Right hindlimb (tissue), 1 donor: ENCODE results near the gene MRPL40.
A peak's percentile ranks its signal among the peaks of the same experiment; 100 is the strongest.

Experiments
- DNase-seq: peaks from one replicate; pipeline ENCODE4 v3.0.0-alpha.2; 2018

Gene MRPL40

GRCh38 chr22:19463491-19464469 lies 31.4 kb downstream of the MRPL40 start:
- DNase-seq = no peak

- DNase-seq = no peak
These were observed 32.2 kb downstream of the MRPL40 start for GRCh38 chr22:19464546-19464945.

GRCh38 chr22:19464975-19465374 lies 32.6 kb downstream of the MRPL40 start:
- DNase-seq = no peak

DNA sequence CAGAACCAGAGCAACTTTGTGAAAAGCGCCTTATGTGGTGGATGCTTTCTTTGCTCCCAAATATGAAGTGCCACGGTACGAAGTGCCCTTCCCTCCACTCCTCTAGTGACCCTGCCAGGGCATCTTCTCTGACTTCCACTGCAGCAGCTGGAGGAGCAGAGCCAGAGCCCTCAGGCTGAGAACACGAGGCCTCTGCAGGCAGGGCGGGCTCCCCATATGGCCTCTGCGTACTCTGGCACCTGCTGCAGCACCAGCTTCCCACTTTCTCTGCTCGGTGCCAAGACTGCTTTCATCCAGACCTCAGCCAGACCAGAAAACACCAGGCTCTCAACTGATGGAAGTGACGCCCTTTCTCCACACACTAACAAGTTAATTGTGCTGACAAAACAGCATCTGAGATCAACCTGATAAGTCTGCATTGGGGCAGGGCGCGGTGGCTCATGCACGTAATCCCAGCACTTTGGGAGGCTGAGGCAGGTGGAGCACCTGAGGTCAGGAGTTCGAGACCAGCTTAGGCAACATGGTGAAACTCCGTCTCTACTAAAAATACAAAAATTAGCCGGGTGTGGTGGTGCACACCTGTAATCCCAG lies 33.9 kb downstream of the MRPL40 start:
- DNase-seq = no peak

- no peak for DNase-seq
These were observed 34.8 kb downstream of the MRPL40 start for GRCh38 chr22:19466848-19467752.

- no peak for DNase-seq
These were observed 35.6 kb downstream of the MRPL40 start for GRCh38 chr22:19467912-19468311.

DNA sequence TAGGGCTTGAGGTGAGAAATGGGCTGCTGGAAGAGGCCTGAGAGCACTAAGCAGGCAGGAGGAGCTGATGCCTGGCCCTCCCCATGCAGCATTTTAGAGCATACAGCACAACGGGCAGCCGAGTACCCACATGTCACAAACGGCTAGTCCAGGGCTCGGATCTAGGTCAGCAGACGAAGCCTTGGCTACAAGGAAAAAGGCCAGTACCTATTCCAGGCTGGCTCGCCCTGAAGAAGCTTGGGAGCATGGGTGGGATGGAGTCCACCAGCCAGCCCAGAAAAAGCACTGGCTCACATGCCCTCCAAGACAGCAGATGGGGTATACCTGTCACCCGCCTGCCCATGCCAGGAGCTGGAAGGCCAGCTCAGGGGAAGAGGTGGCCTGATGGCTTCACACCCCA lies 37.1 kb downstream of the MRPL40 start:
- DNase-seq = no peak

DNA sequence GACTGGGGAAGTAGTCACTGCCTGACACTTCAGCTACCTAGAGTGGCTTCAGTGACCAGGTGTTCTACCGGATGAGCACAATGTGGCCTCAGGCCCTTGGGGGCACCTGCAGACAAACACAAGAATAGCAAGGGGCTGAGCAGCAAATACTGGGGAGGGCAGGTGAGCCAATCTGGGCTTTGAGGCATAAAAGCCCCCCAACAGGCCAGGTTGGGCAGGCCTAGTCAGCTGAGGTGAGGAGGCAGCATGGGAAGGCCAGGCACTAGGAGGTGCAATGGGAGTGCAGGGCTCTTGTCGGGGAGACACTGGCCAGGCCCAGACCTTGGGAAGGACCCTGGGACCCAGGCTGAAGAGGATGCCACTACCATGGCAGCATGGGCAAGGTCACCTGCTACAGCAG lies 37.7 kb downstream of the MRPL40 start:
- no peak for DNase-seq

GRCh38 chr22:19471572-19471971 lies 39.2 kb downstream of the MRPL40 start:
- DNase-seq = no peak

- DNase-seq = no peak
These were observed 39.9 kb downstream of the MRPL40 start for GRCh38 chr22:19472233-19472632.

GRCh38 chr22:19473578-19473977 lies 41.2 kb downstream of the MRPL40 start:
- DNase-seq = no peak

DNA sequence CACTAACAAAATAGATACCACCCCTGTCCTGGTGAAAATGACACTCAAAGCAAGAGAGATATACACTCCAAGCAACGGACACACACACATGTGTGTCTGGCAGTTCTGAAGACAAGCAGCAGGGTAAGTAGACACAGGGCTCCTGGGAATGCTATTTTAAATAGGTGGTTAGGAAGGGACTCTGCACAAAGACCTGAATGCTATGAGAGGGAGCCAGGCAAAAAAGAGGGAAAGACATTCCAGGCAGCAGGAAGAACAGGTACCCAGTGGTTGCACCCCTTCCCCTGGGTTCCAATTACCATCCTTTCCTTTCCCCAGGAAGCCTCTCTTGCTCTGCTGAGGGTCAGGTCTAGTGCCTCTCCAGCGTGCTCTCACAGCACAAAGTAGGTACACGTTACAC lies 43.7 kb downstream of the MRPL40 start:
- DNase-seq = no peak

GRCh38 chr22:19477321-19478044 lies 45.1 kb downstream of the MRPL40 start:
- no peak for DNase-seq

DNA sequence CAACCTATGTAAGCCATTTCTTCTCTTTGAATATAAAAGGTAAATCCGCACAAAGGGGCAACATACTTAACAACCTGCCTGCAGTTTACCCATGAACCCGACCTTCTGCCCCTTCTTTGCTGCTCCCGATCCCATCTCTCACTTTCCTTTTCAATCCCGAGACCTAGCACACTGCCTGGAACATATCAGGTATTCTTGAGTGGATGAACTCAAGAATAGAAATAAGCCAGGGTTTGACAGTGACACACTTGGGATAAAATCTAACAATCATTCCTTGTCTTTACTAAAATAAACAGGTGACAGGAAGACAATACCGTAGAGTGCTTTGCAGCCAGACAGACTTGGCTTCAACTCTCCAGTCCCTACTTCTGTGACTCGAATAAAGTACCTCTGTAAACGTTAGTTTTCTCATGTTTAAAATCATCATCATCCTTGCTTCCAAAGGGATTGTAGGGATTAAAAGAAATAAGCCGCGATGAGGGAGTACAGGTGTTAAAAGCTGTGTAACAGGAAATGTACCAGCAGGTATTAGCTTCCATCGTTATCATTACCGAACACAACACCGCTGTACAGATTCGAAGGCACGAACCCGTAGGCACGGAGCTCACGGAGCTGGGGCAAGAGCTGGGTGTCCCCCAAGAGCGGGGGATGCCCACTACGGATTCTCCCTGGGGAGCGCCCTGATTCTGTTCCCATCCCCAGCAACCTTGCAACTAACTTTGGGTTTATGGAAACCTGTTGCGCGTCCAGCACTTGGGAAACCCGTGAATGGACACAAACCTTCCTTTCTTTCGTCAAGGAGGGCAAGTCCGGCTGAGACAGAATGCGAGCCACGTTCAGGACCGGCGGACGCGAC lies 45.9 kb downstream of the MRPL40 start:
- no peak for DNase-seq

DNA sequence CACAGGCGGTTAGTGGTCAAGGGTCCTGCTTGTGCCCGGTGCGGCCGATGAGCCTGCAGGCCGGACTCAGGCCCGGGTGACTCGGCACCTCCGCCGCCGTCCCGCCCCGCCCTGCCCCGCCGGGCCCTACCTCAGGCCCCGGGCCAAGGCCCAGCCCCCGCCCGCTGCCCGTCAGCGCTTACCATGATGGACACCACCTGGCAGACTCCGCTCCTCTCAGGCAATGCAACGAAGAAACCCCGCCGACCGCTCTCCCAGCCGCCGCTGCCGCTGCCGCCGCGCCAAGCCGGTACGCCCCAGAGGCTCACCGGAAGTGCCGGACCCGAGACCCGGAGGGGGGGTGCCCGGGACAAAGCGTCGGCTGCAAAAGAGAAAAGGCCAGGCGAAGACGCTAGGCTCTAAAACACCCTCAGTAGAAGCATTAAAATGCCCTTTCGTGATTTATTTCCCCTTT lies 46.6 kb downstream of the MRPL40 start, which contains the start of gene UFD1:
Gene UFD1, minus strand, starts transcription at position 293 of the 454 bp plus-strand sequence. Its CDS starts 108 bp downstream, at position 185.
- DNase-seq = peak; percentile 88

DNA sequence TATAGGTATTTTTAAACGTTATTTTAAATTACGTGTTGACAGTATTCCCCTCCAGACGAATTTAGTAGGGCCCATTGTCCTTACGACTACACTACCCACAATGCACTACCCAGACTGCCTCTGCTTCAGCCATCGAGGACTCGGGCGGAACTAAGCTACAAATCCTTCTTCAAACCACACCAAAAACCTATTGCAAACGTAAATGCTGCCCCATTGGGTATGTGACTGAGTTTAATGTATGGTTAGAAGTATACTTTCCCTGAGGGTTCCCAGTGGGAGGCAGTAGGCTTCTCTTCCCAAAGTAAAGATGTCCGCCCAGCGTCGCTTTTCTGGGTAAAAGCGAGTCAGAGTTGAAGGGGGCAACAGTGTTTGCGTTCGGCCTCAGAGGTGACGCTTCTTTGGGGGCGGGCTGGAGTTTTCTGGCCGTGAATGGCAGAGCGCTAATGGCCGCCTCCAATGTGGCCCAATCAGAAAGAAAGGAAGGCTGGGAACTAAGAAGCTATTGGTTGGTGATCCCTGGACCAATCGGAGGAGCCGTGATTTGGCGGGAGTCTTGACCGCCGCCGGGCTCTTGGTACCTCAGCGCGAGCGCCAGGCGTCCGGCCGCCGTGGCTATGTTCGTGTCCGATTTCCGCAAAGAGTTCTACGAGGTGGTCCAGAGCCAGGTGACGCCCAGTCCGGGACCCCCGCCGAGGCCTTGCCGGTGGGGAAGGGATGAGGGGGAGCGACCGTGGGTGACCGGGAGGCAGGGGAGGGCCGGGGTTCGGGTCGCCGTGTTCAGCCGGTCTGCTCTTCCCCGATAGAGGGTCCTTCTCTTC lies 47.2 kb downstream of the MRPL40 start, which contains the start of gene CDC45:
Gene CDC45, plus strand, starts transcription at position 566 of the 818 bp plus-strand sequence. Its CDS starts 49 bp downstream, at position 615.
- peak; percentile 99 for DNase-seq

GRCh38 chr22:19480173-19480568 lies 47.8 kb downstream of the MRPL40 start:
- DNase-seq = no peak

DNA sequence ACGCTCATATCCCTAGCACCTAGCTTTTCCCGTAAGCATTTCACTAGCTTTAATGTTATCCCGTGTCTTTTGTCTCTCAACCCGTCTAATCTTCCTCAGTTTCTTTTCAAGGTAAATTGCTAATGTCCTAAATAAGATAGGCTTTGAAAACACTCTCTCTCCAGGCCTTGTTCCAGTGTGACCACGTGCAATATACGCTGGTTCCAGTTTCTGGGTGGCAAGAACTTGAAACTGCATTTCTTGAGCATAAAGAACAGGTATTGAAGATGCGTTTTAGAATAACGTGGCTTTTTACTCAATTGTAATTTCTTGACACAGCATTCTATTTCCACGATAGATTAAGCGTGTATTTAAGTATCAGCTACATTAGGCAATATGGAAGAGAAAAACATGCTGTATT lies 48.4 kb downstream of the MRPL40 start:
- no peak for DNase-seq

- DNase-seq = no peak
These were observed 50.0 kb downstream of the MRPL40 start for GRCh38 chr22:19482297-19482696.
